Endothelial cell of umbilical vein (primary cell): Measurements from ENCODE around the gene C1orf35. TPM values are rescaled to one million over a fixed set of nuclear protein-coding genes. Genes with fewer than 3 reads are reported as not detected.

Source experiments
- BruUV-seq: library from RNA; stranded (reverse); fragments of 400-500 nt; replicated peaks from 2 replicates; lab custom pipeline; 2021; lab: Mats Ljungman, UMichigan
- CTCF ChIA-PET: fragments of 300-600, 350-600 bp; sonication (Branson Sonifier 250); formaldehyde crosslinking; loops from one replicate; lab custom pipeline; 2021; ENCODE audit warnings: antibody characterized with exemption, inconsistent platforms; lab: Charles Lee
- POLR2A ChIA-PET: fragments of 300-600, 350-600 bp; sonication (Branson Sonifier 250); formaldehyde crosslinking; loops from one replicate; lab custom pipeline; 2021; ENCODE audit warnings: antibody characterized with exemption, inconsistent platforms; lab: Charles Lee
- DNase-seq: peaks from one replicate; pipeline ENCODE4 v3.0.0-alpha.2; 2011; ENCODE audit warnings: low read depth, low spot score
- FAIRE-seq: peaks from 2 replicates; lab custom pipeline; 2011; peaks lifted over from hg19 to GRCh38; lab: Jason Lieb, UNC
- H2AFZ ChIP-seq: 2 replicates; pipeline ENCODE4 v1.6.0; 2012; ENCODE audit warnings: low read depth, low read length, control low read depth, inconsistent platforms
- H3K27ac ChIP-seq: 2 replicates; pipeline ENCODE4 v1.5.1; 2011; ENCODE audit warnings: low read depth, mild to moderate bottlenecking, control low read depth, low read length, moderate library complexity; ENCODE audit not compliant: insufficient read depth
- H3K27me3 ChIP-seq, 2 experiments: 2 replicates each; pipeline versions ENCODE4 v1.6.0 to v1.6.1; 2011; ENCODE audit warnings: low read length in 2 of 2, mixed read lengths in 1 of 2; ENCODE audit not compliant: control insufficient read depth in 2 of 2, insufficient read depth in 2 of 2
- H3K36me3 ChIP-seq, 2 experiments: 2 replicates in 1 of 2; 3 replicates in 1 of 2; pipeline ENCODE4 v1.5.1; 2011; ENCODE audit warnings: low read length in 2 of 2, mild to moderate bottlenecking in 1 of 2, moderate library complexity in 1 of 2; ENCODE audit not compliant: control insufficient read depth in 2 of 2, insufficient read depth in 2 of 2; ENCODE audit errors: extremely low read depth in 1 of 2
- H3K4me1 ChIP-seq: 3 replicates; pipeline ENCODE4 v1.5.1; 2011; ENCODE audit warnings: mild to moderate bottlenecking, low read length; ENCODE audit not compliant: control insufficient read depth, insufficient read depth; ENCODE audit errors: extremely low read depth
- H3K4me2 ChIP-seq: 2 replicates; pipeline ENCODE4 v1.6.1; 2011; ENCODE audit warnings: low read length, control low read depth, mixed read lengths; ENCODE audit not compliant: insufficient read depth
- H3K4me3 ChIP-seq, 3 experiments: fragments of 200-600 bp in 1 of 3; sonication (generic), shearing (Covaris generic) in 1 of 3; replicated peaks in 1 of 3; 2 replicates each; pipeline ENCODE4 v1.5.1; 2011 to 2016; ENCODE audit warnings: control low read depth in 3 of 3, low read length in 3 of 3, mild to moderate bottlenecking in 2 of 3, inconsistent platforms in 1 of 3, low read depth in 1 of 3, moderate library complexity in 1 of 3; ENCODE audit not compliant: insufficient read depth in 1 of 3
- H3K79me2 ChIP-seq: 2 replicates; pipeline ENCODE4 v1.6.0; 2012; ENCODE audit warnings: low read length, inconsistent platforms; ENCODE audit not compliant: control insufficient read depth, insufficient read depth
- H3K9ac ChIP-seq: replicated peaks from 2 replicates; pipeline ENCODE3; 2011; ENCODE audit warnings: low read length, control low read depth; ENCODE audit not compliant: insufficient read depth; ENCODE audit errors: extremely low read depth
- H3K9me1 ChIP-seq: replicated peaks from 3 replicates; pipeline ENCODE4 v1.6.0; 2011; ENCODE audit warnings: mild to moderate bottlenecking, low read length; ENCODE audit not compliant: control insufficient read depth, insufficient read depth; ENCODE audit errors: extremely low read depth
- H3K9me3 ChIP-seq: replicated peaks from 2 replicates; pipeline ENCODE4 v1.5.1; 2012; ENCODE audit warnings: low read length, inconsistent platforms; ENCODE audit not compliant: control insufficient read depth, insufficient read depth
- H4K20me1 ChIP-seq: replicated peaks from 2 replicates; pipeline ENCODE3; 2011; ENCODE audit warnings: mild to moderate bottlenecking, low read length; ENCODE audit not compliant: control insufficient read depth, insufficient read depth; ENCODE audit errors: extremely low read depth
- EZH2 ChIP-seq: IDR thresholded peaks from 2 replicates; pipeline ENCODE4 v1.6.1; 2012; ENCODE audit warnings: borderline replicate concordance, low read depth, mild to moderate bottlenecking, moderate library complexity, low read length, inconsistent platforms; ENCODE audit not compliant: severe bottlenecking
- FOS ChIP-seq: IDR thresholded peaks from 2 replicates; pipeline ENCODE4 v1.6.1; 2011; ENCODE audit warnings: mild to moderate bottlenecking, low read length, moderate library complexity, borderline replicate concordance; ENCODE audit not compliant: insufficient read depth
- GATA2 ChIP-seq: IDR thresholded peaks from 2 replicates; pipeline ENCODE4 v1.7.0; 2011; ENCODE audit warnings: low read depth, mild to moderate bottlenecking, moderate library complexity, mixed read lengths, low read length; ENCODE audit not compliant: insufficient read length, insufficient read depth
- JUN ChIP-seq: IDR thresholded peaks from 2 replicates; pipeline ENCODE4 v1.6.1; 2011; ENCODE audit warnings: borderline replicate concordance, low read depth; ENCODE audit not compliant: insufficient read length, insufficient read depth
- MYC ChIP-seq: IDR thresholded peaks from one replicate; pipeline ENCODE4 v1.6.1; 2011; ENCODE audit warnings: mild to moderate bottlenecking, low read depth, low read length
- POLR2A ChIP-seq: IDR thresholded peaks from 2 replicates; pipeline ENCODE4 v1.6.1; 2012; ENCODE audit warnings: low read depth, mild to moderate bottlenecking, control low read depth, low read length
- POLR2AphosphoS5 ChIP-seq: IDR thresholded peaks from 2 replicates; pipeline ENCODE4 v1.6.1; 2012; ENCODE audit warnings: low read depth, mild to moderate bottlenecking, control low read depth, low read length, moderate library complexity; ENCODE audit not compliant: insufficient read depth
- dilution Hi-C: fragments of 300-500 bp; cut with MboI; formaldehyde crosslinking; loops from one replicate; pipeline ENCODE4 v1.15.0; 2019; ENCODE audit warnings: low sequenced_read_pairs; ENCODE audit not compliant: extremely low pct_ligation_motif_present
- intact Hi-C: fragments of 100-400 bp; cut with micrococcal nuclease; formaldehyde crosslinking; loops from one replicate; pipeline ENCODE4 v1.10.0; 2022
- polyA plus RNA-seq, 4 experiments: library from polyadenylated mRNA; depleted of rRNA in 3 of 4; stranded (reverse) in 3 of 4; unstranded in 1 of 4; fragments of >200 nt; gene quantifications; 2 replicates each; pipeline versions ENCODE4 v1.2.1 to v1.2.3, GENCODE V29; 2011 to 2012; ENCODE audit warnings: missing spikeins in 1 of 4
- total RNA-seq: library from RNA; stranded (reverse); gene quantifications from 2 replicates; pipeline ENCODE4 v1.2.3, GENCODE V29; 2021
- TF ChIP-seq, protein P1 (sequence below): IDR thresholded peaks from 2 replicates; pipeline ENCODE4 v1.6.1; 2011; ENCODE audit not compliant: insufficient read depth, insufficient read length
- TF ChIP-seq, protein P2 (sequence below), 2 donors: IDR thresholded peaks; 1 replicate in 1 of 2; 2 replicates in 1 of 2; pipeline ENCODE4 v1.5.1; 2011; ENCODE audit warnings: low read length in 2 of 2, mild to moderate bottlenecking in 2 of 2, moderate library complexity in 2 of 2, control low read depth in 1 of 2, inconsistent platforms in 1 of 2, low read depth in 1 of 2; ENCODE audit not compliant: insufficient read depth in 1 of 2; ENCODE audit errors: extremely low read depth in 1 of 2

The C1orf35 gene
- total and polyA plus RNA-seq, 2 donors (not counting 3 experiments of a cell fraction or from before 2014, with no cell fraction given) = 19.9 to 21.7 TPM

DNA sequence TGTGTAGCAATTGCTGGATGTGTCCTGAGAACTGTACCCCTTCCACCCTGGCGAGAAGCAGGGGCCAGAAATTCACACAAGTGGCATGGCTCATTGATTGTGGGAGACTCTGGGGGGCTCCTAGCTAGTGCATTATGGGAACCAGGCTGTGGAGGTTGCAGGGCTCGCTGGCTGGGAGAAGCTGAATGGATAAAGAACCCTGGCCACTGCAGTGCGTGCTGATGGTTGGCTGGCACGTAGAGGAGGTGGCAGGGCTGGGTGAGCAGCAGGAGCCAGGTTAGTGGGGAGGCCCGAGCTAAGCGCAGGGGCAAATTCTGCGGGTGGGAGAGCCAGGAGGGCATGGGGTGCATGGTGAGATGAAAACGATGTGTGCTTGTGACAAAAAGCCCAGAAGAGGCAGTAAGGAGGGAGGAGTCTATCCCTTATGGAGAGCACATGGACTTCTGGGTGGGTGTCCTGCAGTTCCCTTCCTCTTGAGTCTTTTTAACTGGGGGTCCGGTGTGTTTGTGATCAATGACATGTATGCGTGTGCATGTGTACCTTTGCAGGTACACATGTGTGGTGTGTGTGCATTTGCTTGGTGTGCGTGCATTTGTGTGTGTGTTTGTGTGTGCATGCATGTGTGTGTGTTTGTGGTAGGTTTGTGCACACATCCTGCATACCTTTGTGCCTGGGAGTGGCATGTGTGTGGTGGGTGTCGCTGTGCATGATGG lies 40.5 kb upstream of the C1orf35 start:
- ChIA-PET POLR2A (interaction anchor here (1.4 kb wide), 1 partner anchor 22 kb away, joined by 3 read pairs; the partner anchor contains the start of gene IBA57), CTCF (interaction anchor here (3.5 kb wide), 1 partner anchor 13 kb away, joined by 12 read pairs; no protein-coding TSS in a partner anchor)
- H3K9me1 ChIP-seq = no peaks in the 10 kb centered on the region
- peaks cover 0 to 16% of the 10 kb centered on the region in 2 experiments for H3K36me3 ChIP-seq
- BruUV-seq = no TSS peak
- intact Hi-C loops (no loop called here), dilution Hi-C loops (no loop called here)
- peaks cover 68% of the 10 kb centered on the region for H3K79me2 ChIP-seq
- no peaks in the 10 kb centered on the region for H3K9me3 ChIP-seq
- no peaks in the 10 kb centered on the region for H3K27me3 ChIP-seq
- H3K4me3 ChIP-seq = no peak overlapping the region
- no peak overlapping the region for H2AFZ ChIP-seq
- H3K4me2 ChIP-seq = no peak overlapping the region
- FAIRE-seq (no peak), DNase-seq (no peak)
- no peaks in the 10 kb centered on the region for H4K20me1 ChIP-seq
- no peak overlapping the region for H3K27ac ChIP-seq
- TF ChIP-seq FOS (no peak), EZH2 (no peak), JUN (no peak), POLR2A (no peak)
- TF ChIP-seq, protein P1, sequence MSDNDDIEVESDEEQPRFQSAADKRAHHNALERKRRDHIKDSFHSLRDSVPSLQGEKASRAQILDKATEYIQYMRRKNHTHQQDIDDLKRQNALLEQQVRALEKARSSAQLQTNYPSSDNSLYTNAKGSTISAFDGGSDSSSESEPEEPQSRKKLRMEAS = no peak
- peaks cover 27% of the 10 kb centered on the region for H3K4me1 ChIP-seq
- H3K9ac ChIP-seq = no peak overlapping the region

DNA sequence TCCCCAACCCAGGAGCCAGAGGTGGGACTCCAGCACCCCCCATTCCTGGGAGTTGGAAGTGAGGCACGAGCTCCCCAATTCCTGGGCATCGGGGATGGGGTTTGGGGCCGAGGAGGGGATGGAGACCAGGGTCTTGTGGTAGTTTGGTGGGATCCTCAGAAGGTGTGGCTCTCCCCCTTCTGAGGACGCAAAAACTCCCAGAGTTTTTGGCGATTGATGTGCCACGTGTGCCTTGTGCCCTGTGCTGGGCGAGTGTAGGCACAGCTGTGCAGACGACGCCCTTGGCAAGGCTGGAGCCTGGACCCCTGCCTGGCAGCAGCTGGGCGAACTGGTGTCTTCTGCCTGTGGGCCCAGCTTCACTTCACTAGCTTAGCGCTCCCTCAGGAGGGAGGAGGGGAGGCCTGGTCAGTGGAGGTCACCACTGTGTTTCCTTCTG lies 39.6 kb upstream of the C1orf35 start:
- H3K9ac ChIP-seq = no peak overlapping the region

More for the DNA sequence above, 39.6 kb upstream of the C1orf35 start:
- Histone ChIP-seq H3K27ac (no peak overlapping the region), H3K4me3 (no peak overlapping the region), H3K9me3 (no peaks in the 10 kb centered on the region), H3K9me1 (no peaks in the 10 kb centered on the region), H2AFZ (no peak overlapping the region), H4K20me1 (no peaks in the 10 kb centered on the region), H3K79me2 (peaks cover 68% of the 10 kb centered on the region), H3K4me2 (no peak overlapping the region), H3K27me3 (no peaks in the 10 kb centered on the region), H3K36me3 (peaks cover 0 to 16% of the 10 kb centered on the region in 2 experiments), H3K4me1 (peaks cover 18% of the 10 kb centered on the region)
- DNase-seq (no peak), FAIRE-seq (no peak)
- intact Hi-C loops = no loop called here
- no TSS peak for BruUV-seq
- CTCF ChIA-PET = interaction anchor here (0.9 to 3.5 kb wide), 2 partner anchors 12 to 23 kb away, joined by 5 to 12 read pairs; partner anchors contain the start of gene IBA57
- no peak for TF ChIP-seq EZH2
- TF ChIP-seq MYC = no peak
- no peak for TF ChIP-seq JUN
- TF ChIP-seq POLR2A = no peak
- TF ChIP-seq FOS = no peak
- TF ChIP-seq POLR2AphosphoS5 = no peak
- TF ChIP-seq, protein P2, sequence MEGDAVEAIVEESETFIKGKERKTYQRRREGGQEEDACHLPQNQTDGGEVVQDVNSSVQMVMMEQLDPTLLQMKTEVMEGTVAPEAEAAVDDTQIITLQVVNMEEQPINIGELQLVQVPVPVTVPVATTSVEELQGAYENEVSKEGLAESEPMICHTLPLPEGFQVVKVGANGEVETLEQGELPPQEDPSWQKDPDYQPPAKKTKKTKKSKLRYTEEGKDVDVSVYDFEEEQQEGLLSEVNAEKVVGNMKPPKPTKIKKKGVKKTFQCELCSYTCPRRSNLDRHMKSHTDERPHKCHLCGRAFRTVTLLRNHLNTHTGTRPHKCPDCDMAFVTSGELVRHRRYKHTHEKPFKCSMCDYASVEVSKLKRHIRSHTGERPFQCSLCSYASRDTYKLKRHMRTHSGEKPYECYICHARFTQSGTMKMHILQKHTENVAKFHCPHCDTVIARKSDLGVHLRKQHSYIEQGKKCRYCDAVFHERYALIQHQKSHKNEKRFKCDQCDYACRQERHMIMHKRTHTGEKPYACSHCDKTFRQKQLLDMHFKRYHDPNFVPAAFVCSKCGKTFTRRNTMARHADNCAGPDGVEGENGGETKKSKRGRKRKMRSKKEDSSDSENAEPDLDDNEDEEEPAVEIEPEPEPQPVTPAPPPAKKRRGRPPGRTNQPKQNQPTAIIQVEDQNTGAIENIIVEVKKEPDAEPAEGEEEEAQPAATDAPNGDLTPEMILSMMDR (IDR thresholded peaks at IDR 0.05; ENCODE audit: extremely low read depth in 1 of 2, insufficient read depth in 1 of 2, low read depth in 1 of 2, low read length in 2 of 2) = no peak
- TF ChIP-seq GATA2 = no peak
- TF ChIP-seq, protein P1 = no peak
- POLR2A ChIA-PET = interaction anchor here (0.7 to 1.7 kb wide), 2 partner anchors 22 to 24 kb away, joined by 3 to 4 read pairs; partner anchors contain the start of gene IBA57
- dilution Hi-C loops = no loop called here
